NB4 (cell line): ENCODE data around the gene TINCR.

Source experiments
- DNase-seq: peaks from one replicate; pipeline ENCODE4 v3.0.0; 2010; ENCODE audit warnings: low read depth
- H3K4me3 ChIP-seq: one replicate; pipeline ENCODE4 v1.5.1; 2011; ENCODE audit warnings: mild to moderate bottlenecking, low read depth, low read length, moderate library complexity
- MYC ChIP-seq: IDR thresholded peaks from 2 replicates; pipeline ENCODE4 v1.6.1; 2011; ENCODE audit warnings: low read depth, low read length
- POLR2A ChIP-seq: IDR thresholded peaks from 2 replicates; pipeline ENCODE4 v1.6.1; 2011; ENCODE audit warnings: mild to moderate bottlenecking; ENCODE audit not compliant: insufficient read length; ENCODE audit errors: extremely low read depth
- TF ChIP-seq, protein P1 (sequence below): IDR thresholded peaks from 2 replicates; pipeline ENCODE4 v1.6.1; 2011; ENCODE audit warnings: low read depth, low read length
- TF ChIP-seq, protein P2 (sequence below): IDR thresholded peaks from one replicate; pipeline ENCODE4 v1.5.1; 2012; ENCODE audit warnings: low read depth, low read length

Gene TINCR

DNA sequence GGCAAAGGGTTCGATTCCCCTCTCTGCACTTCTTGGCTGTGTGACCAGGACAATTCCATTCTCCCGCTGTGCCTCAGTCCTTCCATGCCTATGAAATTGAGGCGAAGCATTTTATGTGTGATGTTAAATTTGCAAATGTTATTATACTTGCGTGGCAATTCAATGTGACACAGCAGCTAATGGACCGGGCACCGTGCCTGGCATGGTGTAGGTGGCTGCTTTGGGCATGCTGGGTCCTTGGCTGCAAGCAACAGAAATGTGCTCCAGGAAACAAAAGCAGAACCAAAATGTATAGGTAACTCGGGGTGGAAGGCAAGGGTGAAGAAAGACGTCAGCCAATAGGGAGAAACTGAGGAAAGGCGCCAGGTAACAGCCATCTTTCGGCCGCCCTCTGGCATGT, 37.1 kb downstream of the TINCR start:
- TF ChIP-seq, protein P1, sequence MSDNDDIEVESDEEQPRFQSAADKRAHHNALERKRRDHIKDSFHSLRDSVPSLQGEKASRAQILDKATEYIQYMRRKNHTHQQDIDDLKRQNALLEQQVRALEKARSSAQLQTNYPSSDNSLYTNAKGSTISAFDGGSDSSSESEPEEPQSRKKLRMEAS: no peak
- TF ChIP-seq MYC: no peak
- TF ChIP-seq, protein P2, sequence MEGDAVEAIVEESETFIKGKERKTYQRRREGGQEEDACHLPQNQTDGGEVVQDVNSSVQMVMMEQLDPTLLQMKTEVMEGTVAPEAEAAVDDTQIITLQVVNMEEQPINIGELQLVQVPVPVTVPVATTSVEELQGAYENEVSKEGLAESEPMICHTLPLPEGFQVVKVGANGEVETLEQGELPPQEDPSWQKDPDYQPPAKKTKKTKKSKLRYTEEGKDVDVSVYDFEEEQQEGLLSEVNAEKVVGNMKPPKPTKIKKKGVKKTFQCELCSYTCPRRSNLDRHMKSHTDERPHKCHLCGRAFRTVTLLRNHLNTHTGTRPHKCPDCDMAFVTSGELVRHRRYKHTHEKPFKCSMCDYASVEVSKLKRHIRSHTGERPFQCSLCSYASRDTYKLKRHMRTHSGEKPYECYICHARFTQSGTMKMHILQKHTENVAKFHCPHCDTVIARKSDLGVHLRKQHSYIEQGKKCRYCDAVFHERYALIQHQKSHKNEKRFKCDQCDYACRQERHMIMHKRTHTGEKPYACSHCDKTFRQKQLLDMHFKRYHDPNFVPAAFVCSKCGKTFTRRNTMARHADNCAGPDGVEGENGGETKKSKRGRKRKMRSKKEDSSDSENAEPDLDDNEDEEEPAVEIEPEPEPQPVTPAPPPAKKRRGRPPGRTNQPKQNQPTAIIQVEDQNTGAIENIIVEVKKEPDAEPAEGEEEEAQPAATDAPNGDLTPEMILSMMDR: no peak
- TF ChIP-seq POLR2A: no peak
- H3K4me3 ChIP-seq: no peak overlapping the region
- no peak for DNase-seq

GRCh38 chr19:5526691-5527090, 41.1 kb downstream of the TINCR start:
- no peak for DNase-seq

GRCh38 chr19:5524081-5524480, 43.7 kb downstream of the TINCR start:
- TF ChIP-seq, protein P2: no peak
- no peak for TF ChIP-seq POLR2A
- TF ChIP-seq, protein P1: no peak
- TF ChIP-seq MYC: no peak
- no peak overlapping the region for H3K4me3 ChIP-seq
- no peak for DNase-seq

More at GRCh38 chr19:5526691-5527090, 41.1 kb downstream of the TINCR start:
- no peak overlapping the region for H3K4me3 ChIP-seq
- TF ChIP-seq, protein P2: no peak
- TF ChIP-seq, protein P1: no peak
- no peak for TF ChIP-seq POLR2A
- no peak for TF ChIP-seq MYC

GRCh38 chr19:5522106-5522505, 45.6 kb downstream of the TINCR start:
- H3K4me3 ChIP-seq: no peak overlapping the region
- TF ChIP-seq, protein P2: no peak
- no peak for DNase-seq

DNA sequence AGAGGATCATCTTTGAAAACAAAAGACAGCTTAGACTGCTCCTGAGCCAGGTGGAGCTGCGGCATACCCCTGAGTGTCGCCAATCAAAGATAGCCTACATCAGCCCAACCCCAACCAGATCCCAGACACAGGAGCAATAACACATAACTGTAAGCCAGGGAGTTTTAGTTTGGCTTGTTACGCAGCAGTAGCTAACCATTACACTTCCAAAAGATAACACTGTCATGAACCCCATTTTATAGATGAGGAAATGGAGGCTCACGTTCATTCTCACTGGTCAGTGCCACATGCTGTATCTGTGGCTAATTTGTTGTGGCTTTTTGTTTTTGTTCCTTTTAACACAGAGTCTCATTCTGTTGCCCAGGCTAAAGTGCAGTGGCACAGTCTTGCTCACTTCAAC, 47.3 kb downstream of the TINCR start:
- no peak for DNase-seq
- TF ChIP-seq, protein P1: no peak
- H3K4me3 ChIP-seq: no peak overlapping the region

DNA sequence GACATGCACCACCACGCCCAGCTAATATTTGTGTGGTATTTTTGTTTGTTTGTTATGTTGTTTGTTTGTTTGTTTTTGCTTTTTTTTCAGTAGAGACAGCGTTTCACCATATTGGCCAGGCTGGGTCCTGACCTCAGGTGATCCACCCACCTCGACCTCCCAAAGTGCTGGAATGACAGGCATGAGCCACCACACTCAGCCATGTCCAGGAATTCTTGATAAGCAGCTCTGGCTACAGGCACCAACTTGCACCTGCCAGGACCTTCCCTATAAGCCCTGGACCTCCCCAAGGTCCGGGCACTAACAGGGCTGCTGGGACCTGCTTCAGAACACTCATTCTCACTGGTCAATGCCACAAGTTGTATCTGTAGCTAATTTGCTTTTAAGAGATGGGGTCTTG, 48.7 kb downstream of the TINCR start:
- no peak overlapping the region for H3K4me3 ChIP-seq
- TF ChIP-seq, protein P1: no peak
- TF ChIP-seq, protein P2: no peak
- TF ChIP-seq MYC: no peak
- no peak for TF ChIP-seq POLR2A
- DNase-seq: no peak
